ENCODE results near the gene CXCL14. TPM values are rescaled to one million over a fixed set of nuclear protein-coding genes. Genes with fewer than 3 reads are reported as not detected.

Gene CXCL14
- polyA plus RNA-seq, 1 of the 3 experiments (the other 2 are of a cell fraction), result 0.05 TPM

- 19% methylated on average over 2 of the region's 2 CpGs for WGBS (ENCODE audit: low lambda C conversion rate)
- Histone ChIP-seq H3K79me2 (ENCODE audit: insufficient read depth) (no peaks in the 10 kb centered on the region), H3K9me2 (no peaks in the 10 kb centered on the region), H3K9ac (no peak overlapping the region), H3K27ac (ENCODE audit: low read depth in 2 of 2, low read length in 1 of 2) (no peak overlapping the region), H3K4me1 (ENCODE audit: control insufficient read depth in 1 of 2, insufficient read depth in 2 of 2, low read depth in 1 of 2, low read length in 1 of 2) (no peaks in the 10 kb centered on the region), H3K27me3 (ENCODE audit: insufficient read depth) (no peaks in the 10 kb centered on the region), H4K20me1 (ENCODE audit: insufficient read depth) (no peaks in the 10 kb centered on the region), H3F3A (replicated peaks; ENCODE audit: insufficient read depth) (no peaks in the 10 kb centered on the region), H3K4me2 (no peak overlapping the region), H3K36me3 (replicated peaks in 1 of 2; ENCODE audit: control insufficient read depth in 1 of 2, insufficient read depth in 2 of 2, low read length in 1 of 2) (no peaks in the 10 kb centered on the region), H3K9me3 (no peaks in the 10 kb centered on the region), H3K4me3 (ENCODE audit: low read depth in 2 of 2, low read length in 1 of 2) (no peak overlapping the region), H2AFZ (ENCODE audit: low read depth) (no peak overlapping the region)
- no peak for DNase-seq
- TF ChIP-seq SMC3 (IDR thresholded peaks at IDR 0.05; ENCODE audit: low read depth, low read length) (no peak), USF1 (IDR thresholded peaks at IDR 0.05; ENCODE audit: borderline replicate concordance, low read depth) (no peak), ZBTB33 (IDR thresholded peaks at IDR 0.05; ENCODE audit: borderline replicate concordance, low read depth) (no peak), TEAD4 (IDR thresholded peaks at IDR 0.05; ENCODE audit: borderline replicate concordance, insufficient read depth) (no peak), TAF1 (IDR thresholded peaks at IDR 0.05; ENCODE audit: borderline replicate concordance, low read depth, low read length) (no peak), NRF1 (IDR thresholded peaks at IDR 0.05; ENCODE audit: low read depth, low read length) (no peak), RCOR1 (IDR thresholded peaks at IDR 0.05; ENCODE audit: low read length) (no peak), RXRA (IDR thresholded peaks at IDR 0.05; ENCODE audit: borderline replicate concordance, low read depth) (no peak)
- CTCF ChIA-PET, result no interaction called here
- POLR2A ChIA-PET, result no interaction called here
Observed at GRCh38 chr5:135625061-135625460, 46.3 kb upstream of the CXCL14 start.

- Histone ChIP-seq H3F3A (replicated peaks; ENCODE audit: insufficient read depth) (no peaks in the 10 kb centered on the region), H3K9ac (no peak overlapping the region), H3K4me3 (ENCODE audit: low read depth in 2 of 2, low read length in 1 of 2) (no peak overlapping the region), H3K4me2 (no peak overlapping the region), H3K27me3 (ENCODE audit: insufficient read depth) (no peaks in the 10 kb centered on the region), H3K27ac (ENCODE audit: low read depth in 2 of 2, low read length in 1 of 2) (no peak overlapping the region), H4K20me1 (ENCODE audit: insufficient read depth) (no peaks in the 10 kb centered on the region), H3K36me3 (replicated peaks in 1 of 2; ENCODE audit: control insufficient read depth in 1 of 2, insufficient read depth in 2 of 2, low read length in 1 of 2) (no peaks in the 10 kb centered on the region), H2AFZ (ENCODE audit: low read depth) (no peak overlapping the region), H3K4me1 (ENCODE audit: control insufficient read depth in 1 of 2, insufficient read depth in 2 of 2, low read depth in 1 of 2, low read length in 1 of 2) (no peaks in the 10 kb centered on the region), H3K9me2 (no peaks in the 10 kb centered on the region), H3K79me2 (ENCODE audit: insufficient read depth) (no peaks in the 10 kb centered on the region), H3K9me3 (no peaks in the 10 kb centered on the region)
- no peak for DNase-seq
- POLR2A ChIA-PET, result no interaction called here
- 7% methylated on average over 2 of the region's 2 CpGs for whole genome bisulfite sequencing (ENCODE audit: low lambda C conversion rate)
- CTCF ChIA-PET, result interaction anchor here (1.0 kb wide), 1 partner anchor 57 kb away, joined by 4 read pairs; no protein-coding TSS in a partner anchor
- TF ChIP-seq GABPA (IDR thresholded peaks at IDR 0.05; ENCODE audit: low read depth), result no peak
- no peak for TF ChIP-seq NRF1 (IDR thresholded peaks at IDR 0.05; ENCODE audit: low read depth, low read length)
- TF ChIP-seq TCF12 (IDR thresholded peaks at IDR 0.05), result no peak
- no peak for TF ChIP-seq CHD2 (IDR thresholded peaks at IDR 0.05; ENCODE audit: low read length, partially characterized antibody)
- no peak for TF ChIP-seq IRF3 (IDR thresholded peaks at IDR 0.05; ENCODE audit: low read depth, low read length)
- TF ChIP-seq RXRA (IDR thresholded peaks at IDR 0.05; ENCODE audit: borderline replicate concordance, low read depth), result no peak
- TF ChIP-seq EP300 (IDR thresholded peaks at IDR 0.05; ENCODE audit: borderline replicate concordance in 1 of 2, low read depth in 1 of 2, low read length in 1 of 2), result no peak
- no peak for TF ChIP-seq ELF1 (IDR thresholded peaks at IDR 0.05)
- TF ChIP-seq GATA2 (CRISPR knock-in tag; IDR thresholded peaks at IDR 0.05), result no peak
- TF ChIP-seq MEF2A (IDR thresholded peaks at IDR 0.05; ENCODE audit: borderline replicate concordance, low read depth), result no peak
- TF ChIP-seq NFIC (IDR thresholded peaks at IDR 0.05; ENCODE audit: borderline replicate concordance), result no peak
- TF ChIP-seq USF2 (IDR thresholded peaks at IDR 0.05; ENCODE audit: borderline replicate concordance, low read depth, low read length), result no peak
- TF ChIP-seq YY1 (IDR thresholded peaks at IDR 0.05; ENCODE audit: low read depth), result no peak
- TF ChIP-seq RAD21 (IDR thresholded peaks at IDR 0.05; ENCODE audit: low read length), result no peak
- TF ChIP-seq FOSL2 (IDR thresholded peaks at IDR 0.05; ENCODE audit: borderline replicate concordance, low read depth), result no peak
- no peak for TF ChIP-seq CTCF (IDR thresholded peaks at IDR 0.05)
Observed at GRCh38 chr5:135623186-135623715, 44.5 kb upstream of the CXCL14 start.
